K562 (cell line): ENCODE data around the gene SP140L. TPM values are rescaled to one million over a fixed set of nuclear protein-coding genes. Genes with fewer than 3 reads are reported as not detected.

ENCODE experiments used
- ZBTB40 ChIP-seq, 2 experiments: fragments of 450-650 bp in 1 of 2; sonication (generic) in 1 of 2; formaldehyde crosslinking in 1 of 2; IDR thresholded peaks; 2 replicates each; pipeline versions ENCODE4 v1.7.1 to v1.9.0; 2016 to 2022; ENCODE audit warnings: inconsistent platforms in 1 of 2, mild to moderate bottlenecking in 1 of 2, missing genetic modification reagents in 1 of 2
- polyA plus RNA-seq, 8 experiments: library from polyadenylated mRNA; depleted of rRNA in 4 of 8; stranded (reverse) in 5 of 8; unstranded in 3 of 8; fragments of >200 nt; fragmentation: Nextera tagmentation in 2 of 8; fragmentation: Illumina TruSeq in 1 of 8; extraction: Ambion mirVana in 2 of 8; extraction: Trizol in 1 of 8; gene quantifications; 2 replicates each; pipeline versions ENCODE4 v1.2.1 to v1.2.3, GENCODE V29; 2011 to 2014; ENCODE audit warnings: inconsistent platforms in 1 of 8, missing spikeins in 1 of 8
- total RNA-seq, 7 experiments: library from RNA; depleted of rRNA in 6 of 7; stranded (reverse); fragments of >200 nt in 6 of 7; fragmentation: Illumina TruSeq in 2 of 7; extraction: Trizol in 2 of 7; gene quantifications; 2 replicates each; pipeline versions ENCODE4 v1.2.1 to v1.2.3, GENCODE V29; 2011 to 2021; ENCODE audit warnings: low replicate concordance in 1 of 7

SP140L gene
- total and polyA plus RNA-seq, 9 of the 15 experiments (the other 6 are each of a cell fraction or from before 2014, with no cell fraction given), result 4.0 to 15.5 (median 11.3) TPM

GRCh38 chr2:230323385-230324106 is 3.4 kb upstream of the SP140L start (continued):
- TF ChIP-seq ZBTB40 (IDR thresholded peaks at IDR 0.05) (no peak), ZBTB40 (CRISPR knock-in tag; IDR thresholded peaks at IDR 0.05) (no peak)
